NB4 (cell line): ENCODE measurements around the gene CNGA3.

Source experiments
- DNase-seq: peaks from one replicate; pipeline ENCODE4 v3.0.0; 2010; ENCODE audit warnings: low read depth
- H3K4me3 ChIP-seq: one replicate; pipeline ENCODE4 v1.5.1; 2011; ENCODE audit warnings: mild to moderate bottlenecking, low read depth, low read length, moderate library complexity
- MYC ChIP-seq: IDR thresholded peaks from 2 replicates; pipeline ENCODE4 v1.6.1; 2011; ENCODE audit warnings: low read depth, low read length
- POLR2A ChIP-seq: IDR thresholded peaks from 2 replicates; pipeline ENCODE4 v1.6.1; 2011; ENCODE audit warnings: mild to moderate bottlenecking; ENCODE audit not compliant: insufficient read length; ENCODE audit errors: extremely low read depth
- TF ChIP-seq, protein P1 (sequence below): IDR thresholded peaks from one replicate; pipeline ENCODE4 v1.5.1; 2012; ENCODE audit warnings: low read depth, low read length
- TF ChIP-seq, protein P2 (sequence below): IDR thresholded peaks from 2 replicates; pipeline ENCODE4 v1.6.1; 2011; ENCODE audit warnings: low read depth, low read length

CNGA3 gene

DNA sequence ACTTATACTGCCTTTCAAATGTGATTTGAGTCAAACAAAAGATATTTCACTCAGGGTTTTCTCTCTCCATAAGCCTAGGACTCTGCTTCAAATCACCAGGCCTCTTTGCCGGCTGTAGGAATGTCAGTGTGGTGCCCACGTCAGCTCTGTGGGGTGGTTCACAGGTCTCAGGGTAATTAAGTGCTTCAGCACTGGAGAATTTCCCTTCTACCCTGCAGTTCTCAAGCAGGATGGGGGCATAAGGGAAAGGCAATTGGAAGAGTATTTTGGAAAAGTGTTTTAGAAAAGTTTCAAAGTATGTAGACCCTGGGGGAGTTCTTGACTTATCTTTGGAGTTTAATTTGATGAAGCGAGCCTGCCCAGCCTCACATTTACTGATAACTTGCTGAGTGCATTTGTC lies 9.6 kb downstream of the CNGA3 start:
- TF ChIP-seq, protein P1, sequence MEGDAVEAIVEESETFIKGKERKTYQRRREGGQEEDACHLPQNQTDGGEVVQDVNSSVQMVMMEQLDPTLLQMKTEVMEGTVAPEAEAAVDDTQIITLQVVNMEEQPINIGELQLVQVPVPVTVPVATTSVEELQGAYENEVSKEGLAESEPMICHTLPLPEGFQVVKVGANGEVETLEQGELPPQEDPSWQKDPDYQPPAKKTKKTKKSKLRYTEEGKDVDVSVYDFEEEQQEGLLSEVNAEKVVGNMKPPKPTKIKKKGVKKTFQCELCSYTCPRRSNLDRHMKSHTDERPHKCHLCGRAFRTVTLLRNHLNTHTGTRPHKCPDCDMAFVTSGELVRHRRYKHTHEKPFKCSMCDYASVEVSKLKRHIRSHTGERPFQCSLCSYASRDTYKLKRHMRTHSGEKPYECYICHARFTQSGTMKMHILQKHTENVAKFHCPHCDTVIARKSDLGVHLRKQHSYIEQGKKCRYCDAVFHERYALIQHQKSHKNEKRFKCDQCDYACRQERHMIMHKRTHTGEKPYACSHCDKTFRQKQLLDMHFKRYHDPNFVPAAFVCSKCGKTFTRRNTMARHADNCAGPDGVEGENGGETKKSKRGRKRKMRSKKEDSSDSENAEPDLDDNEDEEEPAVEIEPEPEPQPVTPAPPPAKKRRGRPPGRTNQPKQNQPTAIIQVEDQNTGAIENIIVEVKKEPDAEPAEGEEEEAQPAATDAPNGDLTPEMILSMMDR: no peak
- TF ChIP-seq POLR2A (no peak), MYC (no peak)
- TF ChIP-seq, protein P2, sequence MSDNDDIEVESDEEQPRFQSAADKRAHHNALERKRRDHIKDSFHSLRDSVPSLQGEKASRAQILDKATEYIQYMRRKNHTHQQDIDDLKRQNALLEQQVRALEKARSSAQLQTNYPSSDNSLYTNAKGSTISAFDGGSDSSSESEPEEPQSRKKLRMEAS: no peak
- no peak for DNase-seq
- H3K4me3 ChIP-seq: no peak overlapping the region

DNA sequence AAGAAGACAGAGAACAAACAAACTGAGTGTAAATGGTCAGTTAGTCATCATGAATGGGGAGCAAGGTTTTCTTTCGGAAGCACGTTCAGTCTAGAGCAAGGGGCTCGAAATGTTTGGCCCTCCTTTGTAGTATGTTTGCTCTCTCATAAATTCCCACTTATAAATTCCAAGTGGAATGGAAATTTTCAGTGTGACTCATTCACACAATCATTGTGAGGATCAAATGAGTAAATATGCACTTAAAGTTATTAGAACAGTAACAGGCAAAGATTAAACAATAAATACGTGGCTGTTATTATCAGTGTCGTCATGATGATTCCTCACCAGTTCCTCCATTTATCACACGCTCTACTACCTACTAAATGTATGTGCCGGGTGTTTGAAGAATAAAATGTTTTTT lies 10.5 kb downstream of the CNGA3 start:
- DNase-seq: no peak
- TF ChIP-seq, protein P2: no peak
- TF ChIP-seq POLR2A: no peak
- TF ChIP-seq, protein P1: no peak
- no peak for TF ChIP-seq MYC
- no peak overlapping the region for H3K4me3 ChIP-seq

DNA sequence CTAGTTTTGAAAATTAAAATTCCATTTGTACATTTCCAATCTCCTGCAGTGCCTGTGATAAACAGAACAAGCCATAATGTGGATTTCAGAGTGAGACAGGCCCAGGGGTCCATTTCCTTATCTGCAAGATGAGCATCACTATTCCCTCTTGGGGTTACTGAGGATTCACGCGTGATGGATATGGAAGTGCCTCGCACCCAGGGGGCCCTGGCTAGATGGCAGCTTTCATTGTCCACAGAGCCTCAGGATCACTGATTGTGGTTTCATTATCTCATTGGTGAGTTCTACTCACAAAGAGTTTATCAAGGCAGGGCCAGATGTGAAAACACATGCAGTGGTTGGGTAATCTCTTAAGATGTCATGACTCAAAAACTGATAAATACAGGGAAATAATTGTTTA lies 11.6 kb downstream of the CNGA3 start:
- H3K4me3 ChIP-seq: no peak overlapping the region
- DNase-seq: no peak
- TF ChIP-seq POLR2A (no peak), MYC (no peak)
- TF ChIP-seq, protein P2: no peak
- TF ChIP-seq, protein P1: no peak

DNA sequence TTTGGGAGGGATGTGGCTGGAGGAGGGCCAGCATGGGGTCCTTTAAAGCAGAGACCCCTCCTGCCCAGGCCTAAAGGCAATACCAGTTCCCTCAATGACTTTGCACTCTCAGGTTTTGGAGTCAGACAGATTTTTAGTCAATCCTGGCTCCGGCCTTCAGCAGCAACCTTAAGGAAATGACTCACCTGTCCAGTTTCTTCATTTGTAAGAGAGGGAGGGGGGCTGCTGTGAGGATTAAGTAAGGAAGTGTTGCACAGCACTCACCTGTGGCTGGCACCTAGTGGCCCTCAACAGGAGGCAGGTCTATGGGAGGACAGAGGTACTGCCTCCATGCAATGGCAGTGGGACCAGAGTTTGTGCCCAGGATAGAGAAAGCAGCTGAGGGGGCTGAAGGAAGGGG lies 13.7 kb downstream of the CNGA3 start:
- TF ChIP-seq MYC (no peak), POLR2A (no peak)
- TF ChIP-seq, protein P2: no peak
- TF ChIP-seq, protein P1: no peak
- DNase-seq: no peak
- no peak overlapping the region for H3K4me3 ChIP-seq

DNA sequence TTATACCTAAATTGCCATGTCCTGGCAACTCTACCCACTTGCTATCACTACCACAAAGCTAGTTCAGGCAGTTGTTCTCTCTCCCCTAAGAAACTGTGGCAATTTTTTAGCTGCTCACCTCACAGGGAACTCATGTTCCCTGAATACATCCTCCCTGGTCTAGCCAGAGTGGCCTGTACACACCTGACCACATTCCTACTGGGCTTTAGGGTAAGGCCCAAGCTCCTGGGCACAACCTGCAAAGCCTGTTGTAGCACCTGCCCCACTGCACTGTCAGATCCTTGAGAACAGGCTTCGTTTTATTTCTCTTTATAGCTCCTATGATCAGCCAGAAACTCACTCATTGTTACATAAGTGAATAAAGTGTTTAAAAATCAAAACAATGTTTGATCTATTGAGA lies 21.5 kb downstream of the CNGA3 start:
- TF ChIP-seq, protein P2: no peak
- TF ChIP-seq, protein P1: no peak
- no peak for TF ChIP-seq POLR2A
- TF ChIP-seq MYC: no peak
- no peak for DNase-seq
- no peak overlapping the region for H3K4me3 ChIP-seq
